AG09309 (cell line): ENCODE measurements around the gene ARL15.

Experiments used
- DNase-seq: peaks from one replicate; pipeline ENCODE4 v3.0.0-alpha.2; 2010; ENCODE audit warnings: low read depth
- H3K4me3 ChIP-seq: 2 replicates; pipeline ENCODE4 v1.5.1; 2011; ENCODE audit warnings: mild to moderate bottlenecking, low read depth, low read length, moderate library complexity; ENCODE audit not compliant: control insufficient read depth
- CTCF ChIP-seq: IDR thresholded peaks from 2 replicates; pipeline ENCODE4 v1.5.1; 2011; ENCODE audit warnings: mild to moderate bottlenecking, low read depth, low read length, inconsistent platforms; ENCODE audit not compliant: insufficient read depth, control insufficient read depth; ENCODE audit errors: missing control alignments

Gene ARL15

GRCh38 chr5:54205453-54205852, 104.9 kb downstream of the ARL15 start:
- TF ChIP-seq CTCF, result no peak
- no peak overlapping the region for H3K4me3 ChIP-seq
- no peak for DNase-seq

GRCh38 chr5:54197018-54197417, 113.4 kb downstream of the ARL15 start:
- no peak overlapping the region for H3K4me3 ChIP-seq
- DNase-seq, result no peak
- no peak for TF ChIP-seq CTCF

GRCh38 chr5:54195701-54196100, 114.7 kb downstream of the ARL15 start:
- H3K4me3 ChIP-seq, result no peak overlapping the region
- no peak for TF ChIP-seq CTCF
- DNase-seq, result no peak

GRCh38 chr5:54194318-54194717, 116.1 kb downstream of the ARL15 start:
- no peak for DNase-seq
- H3K4me3 ChIP-seq, result no peak overlapping the region
- no peak for TF ChIP-seq CTCF

- no peak for DNase-seq
- H3K4me3 ChIP-seq, result no peak overlapping the region
- no peak for TF ChIP-seq CTCF
These were observed 122.7 kb downstream of the ARL15 start for GRCh38 chr5:54187694-54188093.

GRCh38 chr5:54186912-54187445, 123.4 kb downstream of the ARL15 start:
- DNase-seq, result no peak
- no peak for TF ChIP-seq CTCF

GRCh38 chr5:54186108-54186507, 124.3 kb downstream of the ARL15 start:
- no peak overlapping the region for H3K4me3 ChIP-seq
- TF ChIP-seq CTCF, result no peak
- DNase-seq, result no peak

More at GRCh38 chr5:54186912-54187445, 123.4 kb downstream of the ARL15 start:
- no peak overlapping the region for H3K4me3 ChIP-seq
